Natural killer cell (primary cell): ENCODE data around the gene ITGA4. TPM values are rescaled to one million over a fixed set of nuclear protein-coding genes. Genes with fewer than 3 reads are reported as not detected.

ENCODE experiments used
- ATAC-seq, 3 donors: fragments of 150-1000 bp in 2 of 3; fragments of 200-7000 bp in 1 of 3; cut with Tn5 transposase; 1 replicate in 1 of 3; 2 replicates in 2 of 3; pipeline ENCODE4 v1.10.0; 2021; ENCODE audit warnings: mild to moderate bottlenecking in 2 of 3, moderate library complexity in 2 of 3
- DNase-seq, 2 donors: peaks; one replicate each; pipeline versions ENCODE4 v3.0.0 to v3.0.0-alpha.2; 2013 to 2021; ENCODE audit warnings: mixed read lengths in 1 of 2
- H3K27ac ChIP-seq: one replicate; pipeline ENCODE4 v1.5.1; 2013; ENCODE audit warnings: mild to moderate bottlenecking, low read length
- H3K27me3 ChIP-seq: one replicate; pipeline ENCODE4 v1.6.1; 2013; ENCODE audit warnings: low read length; ENCODE audit not compliant: control insufficient read depth, insufficient read depth
- H3K36me3 ChIP-seq: one replicate; pipeline ENCODE4 v1.6.1; 2013; ENCODE audit warnings: low read length; ENCODE audit not compliant: control insufficient read depth, insufficient read depth
- H3K4me1 ChIP-seq: one replicate; pipeline ENCODE4 v1.6.1; 2013; ENCODE audit warnings: low read length; ENCODE audit not compliant: control insufficient read depth, insufficient read depth
- H3K4me3 ChIP-seq: one replicate; pipeline ENCODE4 v1.5.1; 2013; ENCODE audit warnings: low read length
- H3K9me3 ChIP-seq: one replicate; pipeline ENCODE4 v1.6.1; 2013; ENCODE audit warnings: low read length; ENCODE audit not compliant: control insufficient read depth, insufficient read depth
- H3K27ac Mint-ChIP-seq, 2 donors: one replicate each; pipeline ENCODE4 v1.8.0; 2022; ENCODE audit warnings: mild to moderate bottlenecking in 2 of 2, mixed read lengths in 2 of 2, moderate library complexity in 1 of 2
- H3K27me3 Mint-ChIP-seq, 2 donors: one replicate each; pipeline ENCODE4 v1.8.0; 2022; ENCODE audit warnings: low read depth in 2 of 2, mixed read lengths in 2 of 2
- H3K36me3 Mint-ChIP-seq: one replicate; pipeline ENCODE4 v1.8.0; 2022; ENCODE audit warnings: mixed read lengths
- H3K4me1 Mint-ChIP-seq, 2 donors: one replicate each; pipeline ENCODE4 v1.8.0; 2022; ENCODE audit warnings: mixed read lengths in 2 of 2
- H3K4me3 Mint-ChIP-seq: one replicate; pipeline ENCODE4 v1.8.0; 2022; ENCODE audit warnings: mild to moderate bottlenecking, moderate library complexity, mixed read lengths
- H3K9me3 Mint-ChIP-seq, 2 donors: one replicate each; pipeline ENCODE4 v1.8.0; 2022; ENCODE audit warnings: mixed read lengths in 2 of 2
- WGBS: methylation state at CpG from one replicate; pipeline ENCODE4 v1.1.7; 2013; ENCODE audit warnings: missing lambda C conversion rate; ENCODE audit not compliant: insufficient coverage; 5-methylcytosine and 5-hydroxymethylcytosine counted together
- intact Hi-C: fragments of 100-400 bp; cut with micrococcal nuclease; formaldehyde crosslinking; loops from one replicate; pipeline ENCODE4 v1.14.2; 2022
- total RNA-seq, 4 donors: library from RNA; stranded (reverse); fragments of 120-200 nt in 1 of 4; gene quantifications; one replicate each; pipeline versions ENCODE4 v1.2.3 to v1.2.4, GENCODE V29; 2013 to 2022
- TF ChIP-seq, protein P1 (sequence below): fragments of 200-600 bp; IDR thresholded peaks from one replicate; pipeline ENCODE4 v1.8.0; 2022; ENCODE audit warnings: antibody characterized with exemption

ITGA4 gene
- total RNA-seq, 3 donors from 2014 or later (not counting 1 experiment from before 2014, with no cell fraction given): 178 to 235 (median 189) TPM

GRCh38 chr2:181552808-181553207 is 95.6 kb downstream of the ITGA4 start:
- no peaks in the 10 kb centered on the region for H3K9me3 ChIP-seq
- intact Hi-C loops: no loop called here
- Mint-ChIP-seq H3K36me3 (no peaks in the 10 kb centered on the region), H3K4me1 (no peaks in the 10 kb centered on the region), H3K4me3 (no peak overlapping the region), H3K27me3 (no peaks in the 10 kb centered on the region), H3K9me3 (no peaks in the 10 kb centered on the region), H3K27ac (no peak overlapping the region)
- 78% methylated on average over 1 of the region's 1 CpG for WGBS
- TF ChIP-seq, protein P1, sequence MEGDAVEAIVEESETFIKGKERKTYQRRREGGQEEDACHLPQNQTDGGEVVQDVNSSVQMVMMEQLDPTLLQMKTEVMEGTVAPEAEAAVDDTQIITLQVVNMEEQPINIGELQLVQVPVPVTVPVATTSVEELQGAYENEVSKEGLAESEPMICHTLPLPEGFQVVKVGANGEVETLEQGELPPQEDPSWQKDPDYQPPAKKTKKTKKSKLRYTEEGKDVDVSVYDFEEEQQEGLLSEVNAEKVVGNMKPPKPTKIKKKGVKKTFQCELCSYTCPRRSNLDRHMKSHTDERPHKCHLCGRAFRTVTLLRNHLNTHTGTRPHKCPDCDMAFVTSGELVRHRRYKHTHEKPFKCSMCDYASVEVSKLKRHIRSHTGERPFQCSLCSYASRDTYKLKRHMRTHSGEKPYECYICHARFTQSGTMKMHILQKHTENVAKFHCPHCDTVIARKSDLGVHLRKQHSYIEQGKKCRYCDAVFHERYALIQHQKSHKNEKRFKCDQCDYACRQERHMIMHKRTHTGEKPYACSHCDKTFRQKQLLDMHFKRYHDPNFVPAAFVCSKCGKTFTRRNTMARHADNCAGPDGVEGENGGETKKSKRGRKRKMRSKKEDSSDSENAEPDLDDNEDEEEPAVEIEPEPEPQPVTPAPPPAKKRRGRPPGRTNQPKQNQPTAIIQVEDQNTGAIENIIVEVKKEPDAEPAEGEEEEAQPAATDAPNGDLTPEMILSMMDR: no peak
- no peak overlapping the region for H3K27ac ChIP-seq
- ATAC-seq (no peak), DNase-seq (no peak)
- H3K4me3 ChIP-seq: no peak overlapping the region
- no peaks in the 10 kb centered on the region for H3K4me1 ChIP-seq
- H3K27me3 ChIP-seq: no peaks in the 10 kb centered on the region
- no peaks in the 10 kb centered on the region for H3K36me3 ChIP-seq

DNA sequence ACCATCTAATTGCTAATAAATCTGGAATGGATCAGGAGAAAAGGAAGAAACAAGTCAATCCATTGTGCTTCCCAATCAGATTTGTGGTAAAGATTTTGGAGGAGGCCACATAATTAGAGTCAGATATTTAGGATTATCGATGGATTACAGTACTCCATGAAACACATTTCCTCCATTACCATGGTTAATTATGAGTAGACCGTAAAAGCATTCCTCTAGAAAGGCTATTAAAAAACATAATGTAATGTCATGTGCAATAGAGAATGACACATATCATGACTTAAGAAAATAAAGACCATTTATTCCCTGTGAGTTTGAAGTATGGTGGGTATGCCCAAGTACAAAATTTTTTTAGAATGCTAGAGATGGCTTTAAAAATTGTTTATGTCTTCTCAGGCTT is 96.1 kb downstream of the ITGA4 start:
- Histone ChIP-seq H3K4me3 (no peak overlapping the region), H3K27me3 (no peaks in the 10 kb centered on the region), H3K9me3 (no peaks in the 10 kb centered on the region), H3K27ac (no peak overlapping the region), H3K36me3 (no peaks in the 10 kb centered on the region), H3K4me1 (no peaks in the 10 kb centered on the region)
- TF ChIP-seq, protein P1: no peak
- Mint-ChIP-seq H3K9me3 (no peaks in the 10 kb centered on the region), H3K27me3 (no peaks in the 10 kb centered on the region), H3K4me3 (no peak overlapping the region), H3K27ac (no peak overlapping the region), H3K36me3 (no peaks in the 10 kb centered on the region), H3K4me1 (no peaks in the 10 kb centered on the region)
- no peak for ATAC-seq
- DNase-seq: no peak
- intact Hi-C loops: no loop called here
- no CpG with 5 or more reads among the region's 2 CpGs for WGBS

DNA sequence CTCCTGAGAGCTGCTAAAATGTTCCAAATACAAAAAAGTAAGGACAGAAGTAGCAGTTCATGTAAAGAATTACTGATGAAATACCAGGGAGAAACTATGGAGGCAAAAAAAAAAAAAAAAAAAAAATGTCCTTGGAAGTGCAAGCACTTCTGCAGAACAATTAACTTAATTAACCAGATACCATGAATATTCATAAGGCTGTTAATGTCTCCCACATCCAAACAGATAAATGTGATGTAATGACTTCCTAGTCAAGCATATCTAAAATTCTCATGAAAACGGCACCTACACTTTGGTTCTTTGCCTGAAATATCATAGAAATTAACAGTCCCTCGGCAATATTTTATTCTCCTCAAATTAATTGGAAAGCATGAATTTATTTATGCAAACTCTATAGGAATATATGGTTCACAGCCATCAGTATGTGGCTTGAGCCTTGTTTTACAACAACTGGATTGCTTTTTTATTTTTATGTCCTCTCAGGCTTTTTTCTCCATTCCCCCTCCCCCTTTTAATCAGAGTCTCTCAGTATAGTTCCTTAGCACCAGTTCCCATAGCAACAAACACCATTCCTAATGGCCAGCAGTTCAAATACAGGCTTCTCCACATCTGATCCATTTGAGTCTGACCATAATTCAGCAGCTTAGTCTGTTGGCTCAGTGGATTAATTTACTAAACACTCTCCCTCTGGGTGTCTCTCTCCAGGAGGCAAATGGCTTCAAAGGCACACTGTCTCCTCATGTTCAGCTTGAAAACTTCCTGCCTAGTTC is 97.1 kb downstream of the ITGA4 start:
- Mint-ChIP-seq H3K4me3 (no peak overlapping the region), H3K9me3 (no peaks in the 10 kb centered on the region), H3K27ac (no peak overlapping the region), H3K27me3 (no peaks in the 10 kb centered on the region), H3K4me1 (no peaks in the 10 kb centered on the region), H3K36me3 (no peaks in the 10 kb centered on the region)
- Histone ChIP-seq H3K9me3 (no peaks in the 10 kb centered on the region), H3K4me1 (no peaks in the 10 kb centered on the region), H3K27me3 (no peaks in the 10 kb centered on the region), H3K36me3 (no peaks in the 10 kb centered on the region), H3K27ac (no peak overlapping the region), H3K4me3 (no peak overlapping the region)
- DNase-seq (no peak), ATAC-seq (no peak)
- WGBS: no CpG with 5 or more reads among the region's 2 CpGs
- intact Hi-C loops: no loop called here
- TF ChIP-seq, protein P1: no peak

DNA sequence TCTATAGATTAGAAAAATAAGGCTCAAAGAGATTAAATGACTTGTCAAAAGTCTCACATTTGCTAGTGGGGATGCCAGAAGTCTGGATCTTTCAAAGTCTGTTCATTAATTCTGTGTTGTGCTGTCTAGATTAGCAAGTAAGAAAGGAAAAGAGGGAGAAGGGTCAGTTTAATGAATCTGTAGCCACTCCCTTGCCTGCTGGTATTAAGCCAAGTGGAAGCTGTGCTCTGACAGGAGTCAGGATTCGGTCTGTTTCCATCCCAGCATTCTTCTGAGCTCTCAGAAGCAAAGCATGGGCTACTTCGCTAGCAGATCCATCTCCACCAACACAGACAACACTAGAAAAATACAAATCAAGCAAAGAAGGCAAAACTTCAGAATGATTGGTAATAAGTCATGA is 101.2 kb downstream of the ITGA4 start:
- no peak overlapping the region for H3K4me3 ChIP-seq
- no peaks in the 10 kb centered on the region for H3K9me3 ChIP-seq
- DNase-seq (no peak), ATAC-seq (no peak)
- no peaks in the 10 kb centered on the region for H3K4me1 ChIP-seq
- Mint-ChIP-seq H3K27ac (no peak overlapping the region), H3K27me3 (no peaks in the 10 kb centered on the region), H3K36me3 (no peaks in the 10 kb centered on the region), H3K4me3 (no peak overlapping the region), H3K4me1 (no peaks in the 10 kb centered on the region), H3K9me3 (no peaks in the 10 kb centered on the region)
- no peaks in the 10 kb centered on the region for H3K36me3 ChIP-seq
- H3K27ac ChIP-seq: no peak overlapping the region
- intact Hi-C loops: no loop called here
- TF ChIP-seq, protein P1: no peak
- no peaks in the 10 kb centered on the region for H3K27me3 ChIP-seq
- WGBS: 92% methylated on average over 1 of the region's 2 CpGs
